ENCODE measurements around the gene SRM. TPM values are rescaled to one million over a fixed set of nuclear protein-coding genes. Genes with fewer than 3 reads are reported as not detected.

SRM gene
- total and polyA plus RNA-seq, 2 donors (not counting 1 experiment from before 2014, with no cell fraction given) = 13.0 to 95.4 TPM

GRCh38 chr1:11056504-11056903 is 3.3 kb downstream of the SRM start:
- H4K20me1 ChIP-seq (ENCODE audit: control insufficient read depth, extremely low read depth, insufficient read depth, low read length) = no peaks in the 10 kb centered on the region
- no peak for TF ChIP-seq EZH2 (IDR thresholded peaks at IDR 0.05; ENCODE audit: low read length, missing control alignments)
- no peak for TF ChIP-seq CTCF (conservative IDR thresholded peaks at IDR 0.05 in 1 of 2, IDR thresholded peaks at IDR 0.05 in 1 of 2; ENCODE audit: low read depth in 1 of 2, low read length in 2 of 2)
- no peak overlapping the region for H3K4me2 ChIP-seq (ENCODE audit: extremely low read depth, insufficient read depth, low read length)

GRCh38 chr1:11055676-11056075 is 4.1 kb downstream of the SRM start:
- no peak overlapping the region for H3K4me2 ChIP-seq (ENCODE audit: extremely low read depth, insufficient read depth, low read length)
- H3K36me3 ChIP-seq (ENCODE audit: control insufficient read depth, insufficient read depth, low read length) = peaks cover 14% of the 10 kb centered on the region
- no peak overlapping the region for H3K9ac ChIP-seq (ENCODE audit: insufficient read depth, low read length)
- TF ChIP-seq EZH2 (IDR thresholded peaks at IDR 0.05; ENCODE audit: low read length, missing control alignments) (no peak), CTCF (conservative IDR thresholded peaks at IDR 0.05 in 1 of 2, IDR thresholded peaks at IDR 0.05 in 1 of 2; ENCODE audit: low read depth in 1 of 2, low read length in 2 of 2) (no peak)
- H3K4me3 ChIP-seq (replicated peaks in 1 of 4; ENCODE audit: control extremely low read depth in 1 of 4, insufficient read depth in 1 of 4, low read depth in 3 of 4, low read length in 4 of 4) = no peak overlapping the region
- no peaks in the 10 kb centered on the region for H3K27me3 ChIP-seq (ENCODE audit: control insufficient read depth, insufficient read depth, low read length)
- no peaks in the 10 kb centered on the region for H3K4me1 ChIP-seq (ENCODE audit: control insufficient read depth, extremely low read depth, insufficient read depth, low read length)
- peaks cover 16% of the 10 kb centered on the region for H3K79me2 ChIP-seq (ENCODE audit: control insufficient read depth, insufficient read depth, low read length)
- H4K20me1 ChIP-seq (ENCODE audit: control insufficient read depth, extremely low read depth, insufficient read depth, low read length) = no peaks in the 10 kb centered on the region
- H3K27ac ChIP-seq (ENCODE audit: insufficient read depth, low read length) = no peak overlapping the region
- H2AFZ ChIP-seq (ENCODE audit: low read length) = no peak overlapping the region
- no peaks in the 10 kb centered on the region for H3K9me3 ChIP-seq (ENCODE audit: control insufficient read depth, insufficient read depth, low read depth, low read length)
- DNase-seq (ENCODE audit: low read depth in 2 of 2) = no peak

More at GRCh38 chr1:11056504-11056903, 3.3 kb downstream of the SRM start:
- no peak for DNase-seq (ENCODE audit: low read depth in 2 of 2)
- Histone ChIP-seq H3K9ac (ENCODE audit: insufficient read depth, low read length) (no peak overlapping the region), H3K9me3 (ENCODE audit: control insufficient read depth, insufficient read depth, low read depth, low read length) (no peaks in the 10 kb centered on the region), H2AFZ (ENCODE audit: low read length) (no peak overlapping the region), H3K4me3 (replicated peaks in 1 of 4; ENCODE audit: control extremely low read depth in 1 of 4, insufficient read depth in 1 of 4, low read depth in 3 of 4, low read length in 4 of 4) (no peak overlapping the region), H3K27me3 (ENCODE audit: control insufficient read depth, insufficient read depth, low read length) (no peaks in the 10 kb centered on the region), H3K36me3 (ENCODE audit: control insufficient read depth, insufficient read depth, low read length) (peaks cover 14% of the 10 kb centered on the region), H3K79me2 (ENCODE audit: control insufficient read depth, insufficient read depth, low read length) (peaks cover 16% of the 10 kb centered on the region), H3K27ac (ENCODE audit: insufficient read depth, low read length) (no peak overlapping the region), H3K4me1 (ENCODE audit: control insufficient read depth, extremely low read depth, insufficient read depth, low read length) (no peaks in the 10 kb centered on the region)

DNA sequence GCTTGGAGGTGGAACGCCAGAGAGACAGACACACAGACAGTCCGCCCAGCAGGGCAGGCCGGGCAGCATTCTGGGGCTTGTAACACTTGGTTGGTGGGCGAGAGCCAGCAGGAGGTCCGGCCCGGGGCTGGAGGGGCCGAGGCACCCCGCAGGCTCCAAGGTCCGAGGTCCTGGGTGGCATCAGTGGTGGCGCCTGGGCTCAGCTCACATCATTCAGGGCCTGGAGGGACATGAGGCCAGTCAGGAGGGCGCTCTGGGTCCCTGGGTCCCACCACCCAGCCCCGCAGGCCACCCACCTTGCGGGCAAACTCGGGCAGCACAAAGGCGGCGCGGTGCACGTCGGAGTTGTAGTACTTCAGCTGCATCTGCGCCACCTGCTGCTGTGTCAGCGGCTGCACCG is 5.2 kb downstream of the SRM start:
- TF ChIP-seq CTCF (conservative IDR thresholded peaks at IDR 0.05 in 1 of 2, IDR thresholded peaks at IDR 0.05 in 1 of 2; ENCODE audit: low read depth in 1 of 2, low read length in 2 of 2) (no peak), EZH2 (IDR thresholded peaks at IDR 0.05; ENCODE audit: low read length, missing control alignments) (no peak)

More for the DNA sequence above, 5.2 kb downstream of the SRM start:
- no peak overlapping the region for H3K4me2 ChIP-seq (ENCODE audit: extremely low read depth, insufficient read depth, low read length)
- no peak overlapping the region for H3K9ac ChIP-seq (ENCODE audit: insufficient read depth, low read length)
- H3K27ac ChIP-seq (ENCODE audit: insufficient read depth, low read length) = no peak overlapping the region
- DNase-seq (ENCODE audit: low read depth in 2 of 2) = no peak
- no peaks in the 10 kb centered on the region for H4K20me1 ChIP-seq (ENCODE audit: control insufficient read depth, extremely low read depth, insufficient read depth, low read length)
- H3K27me3 ChIP-seq (ENCODE audit: control insufficient read depth, insufficient read depth, low read length) = no peaks in the 10 kb centered on the region
- no peak overlapping the region for H3K4me3 ChIP-seq (replicated peaks in 1 of 4; ENCODE audit: control extremely low read depth in 1 of 4, insufficient read depth in 1 of 4, low read depth in 3 of 4, low read length in 4 of 4)
- no peaks in the 10 kb centered on the region for H3K9me3 ChIP-seq (ENCODE audit: control insufficient read depth, insufficient read depth, low read depth, low read length)
- no peaks in the 10 kb centered on the region for H3K4me1 ChIP-seq (ENCODE audit: control insufficient read depth, extremely low read depth, insufficient read depth, low read length)
- no peak overlapping the region for H2AFZ ChIP-seq (ENCODE audit: low read length)
- peaks cover 14% of the 10 kb centered on the region for H3K36me3 ChIP-seq (ENCODE audit: control insufficient read depth, insufficient read depth, low read length)
- peaks cover 16% of the 10 kb centered on the region for H3K79me2 ChIP-seq (ENCODE audit: control insufficient read depth, insufficient read depth, low read length)

Data from fibroblast of lung (primary cell).